H1 (cell line): ENCODE results near the gene NCK1. TPM values are rescaled to one million over a fixed set of nuclear protein-coding genes. Genes with fewer than 3 reads are reported as not detected.

Experiments
- CTCF ChIA-PET: fragments of 300-600 bp; sonication (Branson Sonifier 250); formaldehyde crosslinking; loops from one replicate; lab custom pipeline; 2021; ENCODE audit not compliant: partially characterized antibody; lab: Charles Lee
- POLR2A ChIA-PET: fragments of 300-600 bp; sonication (Branson Sonifier 250); formaldehyde crosslinking; loops from one replicate; lab custom pipeline; 2021; ENCODE audit warnings: inconsistent platforms; ENCODE audit not compliant: partially characterized antibody; lab: Charles Lee
- DNase-seq, 2 experiments: peaks; one replicate each; pipeline versions ENCODE4 v3.0.0 to v3.0.0-alpha.2; 2010 to 2022; ENCODE audit warnings: low spot score in 2 of 2, low read depth in 1 of 2, mixed read lengths in 1 of 2
- FAIRE-seq: peaks from 2 replicates; lab custom pipeline; 2011; peaks lifted over from hg19 to GRCh38; lab: Jason Lieb, UNC
- H2AFZ ChIP-seq: 2 replicates; pipeline ENCODE4 v1.8.1; 2012; ENCODE audit warnings: low read length, inconsistent platforms
- H2AK5ac ChIP-seq: 2 replicates; pipeline ENCODE4 v1.6.1; 2013; ENCODE audit warnings: low read depth, low read length
- H2BK120ac ChIP-seq: replicated peaks from 2 replicates; pipeline ENCODE3; 2013; ENCODE audit warnings: low read depth, low read length, inconsistent platforms
- H2BK12ac ChIP-seq: 2 replicates; pipeline ENCODE4 v1.6.1; 2013; ENCODE audit warnings: low read depth, low read length
- H2BK15ac ChIP-seq: 2 replicates; pipeline ENCODE4 v1.6.1; 2013; ENCODE audit warnings: low read length
- H2BK20ac ChIP-seq: 2 replicates; pipeline ENCODE4 v1.6.1; 2013; ENCODE audit warnings: low read length
- H2BK5ac ChIP-seq: 2 replicates; pipeline ENCODE4 v1.6.1; 2013; ENCODE audit warnings: low read depth, low read length
- H3K14ac ChIP-seq: 2 replicates; pipeline ENCODE4 v1.6.1; 2013; ENCODE audit warnings: inconsistent platforms; ENCODE audit not compliant: insufficient read length
- H3K18ac ChIP-seq: 2 replicates; pipeline ENCODE4 v1.6.1; 2013; ENCODE audit warnings: low read length; ENCODE audit errors: extremely low read depth
- H3K23ac ChIP-seq: 2 replicates; pipeline ENCODE4 v1.6.1; 2013; ENCODE audit warnings: inconsistent platforms; ENCODE audit not compliant: insufficient read length
- H3K23me2 ChIP-seq: 2 replicates; pipeline ENCODE4 v1.6.1; 2013; ENCODE audit warnings: low read depth, low read length
- H3K27ac ChIP-seq: 2 replicates; pipeline ENCODE4 v1.6.1; 2011; ENCODE audit warnings: low read depth, low read length, inconsistent platforms
- H3K27me3 ChIP-seq, 4 experiments: replicated peaks in 1 of 4; 1 replicate in 1 of 4; 2 replicates in 3 of 4; pipeline versions ENCODE4 v1.6.1 to v1.8.1; 2011 to 2013; ENCODE audit warnings: low read length in 3 of 4, mild to moderate bottlenecking in 3 of 4, inconsistent platforms in 2 of 4, mixed read lengths in 2 of 4, moderate library complexity in 1 of 4; ENCODE audit not compliant: control insufficient read depth in 3 of 4, insufficient read depth in 3 of 4; ENCODE audit errors: extremely low read depth in 1 of 4
- H3K36me3 ChIP-seq, 4 experiments: 2 replicates each; pipeline versions ENCODE4 v1.6.1 to v1.8.1; 2011 to 2013; ENCODE audit warnings: mild to moderate bottlenecking in 4 of 4, low read length in 3 of 4, moderate library complexity in 2 of 4, control low read depth in 1 of 4, inconsistent platforms in 1 of 4; ENCODE audit not compliant: insufficient read depth in 4 of 4, control insufficient read depth in 2 of 4
- H3K4ac ChIP-seq: replicated peaks from 2 replicates; pipeline ENCODE3; 2013; ENCODE audit warnings: low read length, low read depth, mixed read lengths, inconsistent platforms; ENCODE audit not compliant: insufficient read length
- H3K4me1 ChIP-seq, 4 experiments: replicated peaks in 1 of 4; 1 replicate in 1 of 4; 2 replicates in 3 of 4; pipeline versions ENCODE4 v1.6.1 to v1.8.1; 2011 to 2013; ENCODE audit warnings: low read length in 3 of 4, inconsistent platforms in 2 of 4, mixed read lengths in 1 of 4; ENCODE audit not compliant: insufficient read depth in 4 of 4, control insufficient read depth in 3 of 4
- H3K4me2 ChIP-seq, 2 experiments: 2 replicates each; pipeline versions ENCODE4 v1.6.1 to v1.8.1; 2011 to 2013; ENCODE audit warnings: low read depth in 2 of 2, low read length in 2 of 2, control low read depth in 1 of 2, inconsistent platforms in 1 of 2, mild to moderate bottlenecking in 1 of 2; ENCODE audit not compliant: insufficient read depth in 1 of 2
- H3K4me3 ChIP-seq, 4 experiments: fragments of 200-600, 300-600 bp in 1 of 4; sonication (generic), shearing (Covaris generic), sonication (Bioruptor Twin) in 1 of 4; 2 replicates each; pipeline versions ENCODE4 v1.5.1 to v1.8.1; 2011 to 2016; ENCODE audit warnings: low read length in 4 of 4, low read depth in 3 of 4, control low read depth in 2 of 4, inconsistent platforms in 2 of 4, mild to moderate bottlenecking in 2 of 4, mixed read lengths in 1 of 4, moderate library complexity in 1 of 4; ENCODE audit not compliant: insufficient read depth in 2 of 4; ENCODE audit errors: extremely low read depth in 1 of 4
- H3K56ac ChIP-seq: replicated peaks from 2 replicates; pipeline ENCODE3; 2013; ENCODE audit warnings: low read depth, mild to moderate bottlenecking, mixed read lengths, low read length, inconsistent platforms; ENCODE audit not compliant: insufficient read length
- H3K79me1 ChIP-seq: 2 replicates; pipeline ENCODE4 v1.6.1; 2013; ENCODE audit warnings: low read depth, low read length, control low read depth
- H3K79me2 ChIP-seq, 2 experiments: 2 replicates each; pipeline versions ENCODE4 v1.6.1 to v1.8.1; 2012 to 2013; ENCODE audit warnings: low read length in 2 of 2, mild to moderate bottlenecking in 2 of 2, inconsistent platforms in 1 of 2; ENCODE audit not compliant: insufficient read depth in 2 of 2, control insufficient read depth in 1 of 2
- H3K9ac ChIP-seq, 4 experiments: replicated peaks in 1 of 4; 1 replicate in 1 of 4; 2 replicates in 3 of 4; pipeline versions ENCODE4 v1.6.1 to v1.8.1; 2011 to 2013; ENCODE audit warnings: low read depth in 3 of 4, low read length in 3 of 4, control low read depth in 2 of 4, mild to moderate bottlenecking in 2 of 4, moderate library complexity in 2 of 4, inconsistent platforms in 1 of 4; ENCODE audit errors: extremely low read depth in 1 of 4
- H3K9me3 ChIP-seq, 2 experiments: 2 replicates each; pipeline versions ENCODE4 v1.6.1 to v1.8.1; 2012 to 2013; ENCODE audit warnings: mild to moderate bottlenecking in 2 of 2, moderate library complexity in 2 of 2, control low read depth in 1 of 2, inconsistent platforms in 1 of 2, low read depth in 1 of 2, low read length in 1 of 2, mixed read lengths in 1 of 2; ENCODE audit not compliant: insufficient read depth in 2 of 2
- H4K20me1 ChIP-seq, 2 experiments: replicated peaks in 1 of 2; 2 replicates each; pipeline versions ENCODE3 to v1.8.1; 2011 to 2013; ENCODE audit warnings: inconsistent platforms in 2 of 2, low read length in 2 of 2, mild to moderate bottlenecking in 1 of 2; ENCODE audit not compliant: insufficient read depth in 2 of 2, control insufficient read depth in 1 of 2
- H4K5ac ChIP-seq: 2 replicates; pipeline ENCODE4 v1.6.1; 2013; ENCODE audit warnings: low read length, low read depth, mixed read lengths, inconsistent platforms; ENCODE audit not compliant: insufficient read length
- H4K8ac ChIP-seq: 2 replicates; pipeline ENCODE4 v1.8.0; 2013; ENCODE audit warnings: mild to moderate bottlenecking, moderate library complexity, low read length, inconsistent platforms; ENCODE audit not compliant: insufficient read depth; ENCODE audit errors: extremely low read depth
- H4K91ac ChIP-seq: replicated peaks from 2 replicates; pipeline ENCODE3; 2013; ENCODE audit warnings: low read length, mixed read lengths, inconsistent platforms; ENCODE audit not compliant: insufficient read length
- BRCA1 ChIP-seq: IDR thresholded peaks from 2 replicates; pipeline ENCODE4 v1.6.1; 2012; ENCODE audit warnings: low read depth, low read length, improper control_type of control experiment
- CTCF ChIP-seq, 3 experiments: IDR thresholded peaks; 1 replicate in 2 of 3; 2 replicates in 1 of 3; pipeline versions ENCODE4 v1.5.1 to v1.6.1; 2011; ENCODE audit warnings: low read length in 3 of 3, mild to moderate bottlenecking in 3 of 3, inconsistent platforms in 2 of 3, low read depth in 1 of 3, moderate library complexity in 1 of 3; ENCODE audit not compliant: insufficient read depth in 1 of 3; ENCODE audit errors: control extremely low read depth in 1 of 3
- EZH2 ChIP-seq: fragments of 200-600 bp; sonication (generic); IDR thresholded peaks from 2 replicates; pipeline ENCODE4 v1.7.1; 2012; ENCODE audit warnings: low read depth, mild to moderate bottlenecking, moderate library complexity, low read length, inconsistent platforms; ENCODE audit not compliant: severe bottlenecking
- GABPA ChIP-seq: IDR thresholded peaks from 2 replicates; pipeline ENCODE4 v1.6.1; 2011; ENCODE audit warnings: mild to moderate bottlenecking, low read length, moderate library complexity, borderline replicate concordance; ENCODE audit not compliant: insufficient read depth
- GTF2F1 ChIP-seq: IDR thresholded peaks from 2 replicates; pipeline ENCODE4 v1.6.1; 2012; ENCODE audit warnings: low read depth, low read length, improper control_type of control experiment, borderline replicate concordance
- RFX5 ChIP-seq: IDR thresholded peaks from 2 replicates; pipeline ENCODE4 v1.6.1; 2011; ENCODE audit warnings: low read depth, low read length, improper control_type of control experiment, borderline replicate concordance
- RXRA ChIP-seq: IDR thresholded peaks from 2 replicates; pipeline ENCODE4 v1.6.1; 2011; ENCODE audit warnings: low read depth, mild to moderate bottlenecking, low read length, moderate library complexity; ENCODE audit not compliant: insufficient read depth
- SP1 ChIP-seq: IDR thresholded peaks from 2 replicates; pipeline ENCODE4 v1.6.1; 2011; ENCODE audit warnings: low read depth, low read length
- TAF1 ChIP-seq: IDR thresholded peaks from 2 replicates; pipeline ENCODE4 v1.6.1; 2011; ENCODE audit warnings: mild to moderate bottlenecking, low read depth, low read length
- USF2 ChIP-seq: IDR thresholded peaks from 2 replicates; pipeline ENCODE4 v1.6.1; 2011; ENCODE audit warnings: low read length, improper control_type of control experiment
- ZNF274 ChIP-seq: IDR thresholded peaks from 2 replicates; pipeline ENCODE4 v1.7.0; 2012; ENCODE audit warnings: low read length, borderline replicate concordance; ENCODE audit errors: extremely low read depth
- WGBS, 2 experiments: shearing (Covaris generic) in 1 of 2; methylation state at CpG; one replicate each; pipeline versions ENCODE4 v1.1.6 to v1.1.7; 2013 to 2015; ENCODE audit warnings: low lambda C conversion rate in 2 of 2, mixed read lengths in 2 of 2, inconsistent platforms in 1 of 2, low coverage in 1 of 2, missing lambda C conversion rate in 1 of 2; ENCODE audit not compliant: insufficient replicate concordance in 2 of 2, insufficient coverage in 1 of 2, insufficient read length in 1 of 2; ENCODE audit errors: extremely low coverage in 1 of 2, missing lambda C conversion rate in 1 of 2; 5-methylcytosine and 5-hydroxymethylcytosine counted together
- polyA plus RNA-seq, 7 experiments: library from polyadenylated mRNA; depleted of rRNA in 3 of 7; stranded (reverse) in 5 of 7; unstranded in 2 of 7; fragments of >200 nt in 5 of 7; fragments of 200-250 nt in 2 of 7; gene quantifications; 1 replicate in 5 of 7; 2 replicates in 1 of 7; 4 replicates in 1 of 7; pipeline versions ENCODE4 v1.2.1 to v1.2.3, GENCODE V29; 2011 to 2013; ENCODE audit warnings: missing spikeins in 2 of 7, mixed read lengths in 2 of 7
- total RNA-seq: library from RNA; stranded (reverse); fragmentation: NEBNext Ultra II Directional; extraction: Animal tissue kit (Norgen Biotek cat#: 25700); gene quantifications from 2 replicates; pipeline ENCODE4 v1.2.1, GENCODE V29; 2021

The NCK1 gene
- total and polyA plus RNA-seq, 2 of the 8 experiments (the other 6 are each of a cell fraction or from before 2014, with no cell fraction given), result 10.0 to 28.5 TPM

GRCh38 chr3:136932523-136932922 is 70.5 kb downstream of the NCK1 start:
- FAIRE-seq, result no peak
- ChIA-PET POLR2A (no interaction called here), CTCF (no interaction called here)
- no peak for TF ChIP-seq SP1
- no peak for TF ChIP-seq USF2
- TF ChIP-seq CTCF (IDR thresholded peaks at IDR 0.05; ENCODE audit: control extremely low read depth in 1 of 3, insufficient read depth in 1 of 3, low read depth in 1 of 3, low read length in 3 of 3), result no peak
- no peak for TF ChIP-seq RXRA
- no peak for TF ChIP-seq BRCA1
- TF ChIP-seq TAF1, result no peak
- TF ChIP-seq RFX5, result no peak
- no peak for TF ChIP-seq ZNF274
- TF ChIP-seq GABPA, result no peak
- no peak for TF ChIP-seq EZH2
- no peak for TF ChIP-seq GTF2F1

More at GRCh38 chr3:136932523-136932922, 70.5 kb downstream of the NCK1 start:
- no peak overlapping the region for H4K91ac ChIP-seq
- H2AFZ ChIP-seq, result no peak overlapping the region
- H3K9me3 ChIP-seq, result no peaks in the 10 kb centered on the region
- no peak for DNase-seq
- no peaks in the 10 kb centered on the region for H3K23me2 ChIP-seq
- no peak overlapping the region for H2BK15ac ChIP-seq
- peaks cover 0 to 9% (median 2%) of the 10 kb centered on the region in 4 experiments; a peak in 3 of 8 replicates for H3K36me3 ChIP-seq
- H3K56ac ChIP-seq, result no peak overlapping the region
- no peak overlapping the region for H2BK5ac ChIP-seq
- no peak overlapping the region for H2BK20ac ChIP-seq
- no peak overlapping the region for H3K4me3 ChIP-seq
- H3K9ac ChIP-seq, result no peak overlapping the region
- no peak overlapping the region for H3K23ac ChIP-seq
- H3K4ac ChIP-seq, result no peak overlapping the region
- no peak overlapping the region for H3K4me2 ChIP-seq
- no peaks in the 10 kb centered on the region for H3K27me3 ChIP-seq
- H2BK12ac ChIP-seq, result no peak overlapping the region
- H3K4me1 ChIP-seq, result no peaks in the 10 kb centered on the region
- H4K8ac ChIP-seq, result no peak overlapping the region
- peaks cover 2% of the 10 kb centered on the region in 2 experiments for H4K20me1 ChIP-seq
- H2AK5ac ChIP-seq, result no peak overlapping the region
- no peak overlapping the region for H4K5ac ChIP-seq
- H3K79me1 ChIP-seq, result no peaks in the 10 kb centered on the region
- H2BK120ac ChIP-seq, result no peak overlapping the region
- peaks cover 0 to 13% of the 10 kb centered on the region in 2 experiments; a peak in 1 of 4 replicates for H3K79me2 ChIP-seq
- WGBS, 2 experiments, result 88% methylated on average over 1 of the region's 1 CpG; no CpG with 5 or more reads in 1 of the 2 experiments
- no peak overlapping the region for H3K27ac ChIP-seq
- no peak overlapping the region for H3K18ac ChIP-seq
- H3K14ac ChIP-seq, result no peak overlapping the region
